AG10803 (cell line): ENCODE measurements around the gene SIL1.

Experiments
- DNase-seq: peaks from one replicate; pipeline ENCODE4 v3.0.0; 2010; ENCODE audit warnings: low read depth
- H3K4me3 ChIP-seq: 2 replicates; pipeline ENCODE4 v1.5.1; 2011; ENCODE audit warnings: mild to moderate bottlenecking, low read length, control low read depth
- CTCF ChIP-seq: conservative IDR thresholded peaks from 2 replicates; pipeline ENCODE4 v1.5.1; 2011; ENCODE audit warnings: mild to moderate bottlenecking, low read length, control low read depth, inconsistent platforms

Gene SIL1

GRCh38 chr5:139108063-139108824, 89.9 kb downstream of the SIL1 start:
- no peak for TF ChIP-seq CTCF
- H3K4me3 ChIP-seq, result no peak overlapping the region
- DNase-seq, result peak; percentile 6

GRCh38 chr5:139105621-139106071, 92.5 kb downstream of the SIL1 start:
- no peak overlapping the region for H3K4me3 ChIP-seq
- TF ChIP-seq CTCF, result no peak
- DNase-seq, result no peak

- H3K4me3 ChIP-seq, result peak overlapping the region; percentile 38
- DNase-seq, result peak; percentile 94
- no peak for TF ChIP-seq CTCF
Observed at GRCh38 chr5:139104577-139105276, 93.4 kb downstream of the SIL1 start.

GRCh38 chr5:139103762-139104161, 94.4 kb downstream of the SIL1 start:
- no peak overlapping the region for H3K4me3 ChIP-seq
- no peak for TF ChIP-seq CTCF
- DNase-seq, result no peak

- peak; percentile 26 for DNase-seq
- H3K4me3 ChIP-seq, result no peak overlapping the region
- TF ChIP-seq CTCF, result no peak
Observed at GRCh38 chr5:139100825-139101224, 97.3 kb downstream of the SIL1 start.

- H3K4me3 ChIP-seq, result no peak overlapping the region
- DNase-seq, result no peak
- TF ChIP-seq CTCF, result no peak
Observed at GRCh38 chr5:139094154-139095131, 103.7 kb downstream of the SIL1 start.
